G401 (cell line): ENCODE measurements around the gene C16orf95. TPM values are rescaled to one million over a fixed set of nuclear protein-coding genes. Genes with fewer than 3 reads are reported as not detected.
A peak's percentile ranks its signal among the peaks of the same experiment; 100 is the strongest.

ENCODE experiments used
- DNase-seq: peaks from one replicate; pipeline ENCODE4 v3.0.0-alpha.2; 2015; ENCODE audit warnings: low spot score
- in situ Hi-C: cut with HindIII; loops from 2 replicates; pipeline ENCODE4 v1.10.0; 2016; ENCODE audit warnings: low sequenced_read_pairs, mixed read lengths
- total RNA-seq: library from RNA; depleted of rRNA; stranded (reverse); fragments of >200 nt; shearing (Covaris generic); gene quantifications from 2 replicates; pipeline ENCODE4 v1.2.3, GENCODE V29; 2014

C16orf95 gene
- total RNA-seq, 1 experiment from 2014 or later: 7.0 TPM

- DNase-seq: peak; percentile 6
- in situ Hi-C loops: no loop called here
These were observed 17.7 kb upstream of the C16orf95 start for GRCh38 chr16:87334651-87335624.

- DNase-seq: no peak
These were observed 16.6 kb upstream of the C16orf95 start for GRCh38 chr16:87333581-87334331.

GRCh38 chr16:87333101-87333500, 15.9 kb upstream of the C16orf95 start:
- in situ Hi-C loops: no loop called here
- DNase-seq: peak; percentile 43

More at GRCh38 chr16:87333581-87334331, 16.6 kb upstream of the C16orf95 start:
- in situ Hi-C loops: no loop called here

GRCh38 chr16:87332150-87332549, 15.0 kb upstream of the C16orf95 start:
- peak; percentile 56 for DNase-seq
- in situ Hi-C loops: no loop called here

GRCh38 chr16:87331241-87331801, 14.1 kb upstream of the C16orf95 start:
- in situ Hi-C loops: no loop called here

GRCh38 chr16:87330646-87331045, 13.5 kb upstream of the C16orf95 start:
- in situ Hi-C loops: no loop called here
- DNase-seq: peak; percentile 7

More at GRCh38 chr16:87331241-87331801, 14.1 kb upstream of the C16orf95 start:
- DNase-seq: peak; percentile 20

- in situ Hi-C loops: no loop called here
- DNase-seq: peak; percentile 5
These were observed 13.0 kb upstream of the C16orf95 start for GRCh38 chr16:87330257-87330624.

- in situ Hi-C loops: no loop called here
- DNase-seq: peak; percentile 64
These were observed 12.5 kb upstream of the C16orf95 start for GRCh38 chr16:87329436-87330256.

- peak; percentile 89 for DNase-seq
- in situ Hi-C loops: no loop called here
These were observed 11.7 kb upstream of the C16orf95 start for GRCh38 chr16:87328846-87329245.

- in situ Hi-C loops: no loop called here
- no peak for DNase-seq
These were observed 10.8 kb upstream of the C16orf95 start for GRCh38 chr16:87327798-87328495.

- DNase-seq: peak; percentile 47
- in situ Hi-C loops: no loop called here
These were observed 9.0 kb upstream of the C16orf95 start for GRCh38 chr16:87326151-87326571.

GRCh38 chr16:87325423-87325858, 8.2 kb upstream of the C16orf95 start:
- in situ Hi-C loops: no loop called here

GRCh38 chr16:87324411-87325275, 7.5 kb upstream of the C16orf95 start:
- peak; percentile 83 for DNase-seq
- in situ Hi-C loops: no loop called here

More at GRCh38 chr16:87325423-87325858, 8.2 kb upstream of the C16orf95 start:
- DNase-seq: no peak

GRCh38 chr16:87323727-87324410, 6.7 kb upstream of the C16orf95 start:
- in situ Hi-C loops: no loop called here

GRCh38 chr16:87322833-87323726, 5.9 kb upstream of the C16orf95 start:
- DNase-seq: peak; percentile 34
- in situ Hi-C loops: no loop called here

More at GRCh38 chr16:87323727-87324410, 6.7 kb upstream of the C16orf95 start:
- peak; percentile 25 for DNase-seq

GRCh38 chr16:87322360-87322759, 5.2 kb upstream of the C16orf95 start:
- DNase-seq: no peak
- in situ Hi-C loops: no loop called here
